ENCODE results near the gene FUT1.

DNA sequence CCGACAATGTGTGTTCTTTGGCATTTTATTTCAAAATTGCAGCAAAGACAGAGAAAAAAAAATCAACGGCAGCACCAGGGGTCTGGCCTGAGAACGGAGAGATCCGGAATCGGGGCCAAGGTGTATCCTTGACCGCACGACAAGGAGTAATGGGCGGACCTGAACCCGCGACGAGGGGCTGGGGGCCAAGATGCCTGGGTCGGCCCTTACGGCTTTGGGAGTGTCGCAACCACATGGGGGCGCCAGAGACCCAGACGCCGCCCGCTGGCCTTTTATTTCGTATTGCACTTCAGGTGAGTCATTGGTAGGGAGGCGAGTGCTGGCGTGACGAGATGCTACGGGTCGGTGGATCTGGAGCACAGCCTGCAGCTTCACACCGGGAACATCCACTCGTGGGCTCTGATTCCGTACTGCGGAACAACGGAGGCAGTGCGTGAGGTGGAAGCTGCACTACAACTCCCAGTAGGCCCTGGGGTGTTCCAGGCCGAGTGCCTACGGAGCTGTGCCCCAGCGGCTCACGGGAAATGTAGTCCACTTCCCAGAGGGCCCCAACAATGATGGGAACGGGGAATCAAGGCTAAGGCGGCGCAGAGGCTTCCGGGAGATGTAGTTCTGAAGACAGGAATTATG lies 42.7 kb upstream of the FUT1 start:
- TF ChIP-seq CTCF (IDR thresholded peaks at IDR 0.05; ENCODE audit: control extremely low read depth in 1 of 3, insufficient read depth in 1 of 3, low read depth in 1 of 3, low read length in 3 of 3) = peak; percentile 84 to 90 (median 87)
- TF ChIP-seq CHD2 (IDR thresholded peaks at IDR 0.05; ENCODE audit: low read length) = 0 out of 2 replicates have a peak, but pooled peaks have one; percentile 48
- no peak for TF ChIP-seq RBBP5 (IDR thresholded peaks at IDR 0.05; ENCODE audit: borderline replicate concordance, low read depth, low read length)
- TF ChIP-seq KDM4A (IDR thresholded peaks at IDR 0.05; ENCODE audit: low read depth, low read length, severe bottlenecking) = peak; percentile 82
- peak; percentile 79 for TF ChIP-seq JUND (IDR thresholded peaks at IDR 0.05; ENCODE audit: low read length)
- no peak for TF ChIP-seq SAP30 (IDR thresholded peaks at IDR 0.05; ENCODE audit: insufficient read depth, insufficient replicate concordance, low read length)
- TF ChIP-seq GABPA (IDR thresholded peaks at IDR 0.05; ENCODE audit: borderline replicate concordance, insufficient read depth, low read length) = no peak
- TF ChIP-seq POLR2AphosphoS5 (IDR thresholded peaks at IDR 0.05; ENCODE audit: low read depth, low read length) = peak; percentile 77

All from H1 (cell line).